ENCODE measurements around the gene RDH5. TPM values are rescaled to one million over a fixed set of nuclear protein-coding genes. Genes with fewer than 3 reads are reported as not detected.

RDH5 gene
- total and polyA plus RNA-seq, 11 donors = 5.9 to 42.4 (median 17.4) TPM

DNA sequence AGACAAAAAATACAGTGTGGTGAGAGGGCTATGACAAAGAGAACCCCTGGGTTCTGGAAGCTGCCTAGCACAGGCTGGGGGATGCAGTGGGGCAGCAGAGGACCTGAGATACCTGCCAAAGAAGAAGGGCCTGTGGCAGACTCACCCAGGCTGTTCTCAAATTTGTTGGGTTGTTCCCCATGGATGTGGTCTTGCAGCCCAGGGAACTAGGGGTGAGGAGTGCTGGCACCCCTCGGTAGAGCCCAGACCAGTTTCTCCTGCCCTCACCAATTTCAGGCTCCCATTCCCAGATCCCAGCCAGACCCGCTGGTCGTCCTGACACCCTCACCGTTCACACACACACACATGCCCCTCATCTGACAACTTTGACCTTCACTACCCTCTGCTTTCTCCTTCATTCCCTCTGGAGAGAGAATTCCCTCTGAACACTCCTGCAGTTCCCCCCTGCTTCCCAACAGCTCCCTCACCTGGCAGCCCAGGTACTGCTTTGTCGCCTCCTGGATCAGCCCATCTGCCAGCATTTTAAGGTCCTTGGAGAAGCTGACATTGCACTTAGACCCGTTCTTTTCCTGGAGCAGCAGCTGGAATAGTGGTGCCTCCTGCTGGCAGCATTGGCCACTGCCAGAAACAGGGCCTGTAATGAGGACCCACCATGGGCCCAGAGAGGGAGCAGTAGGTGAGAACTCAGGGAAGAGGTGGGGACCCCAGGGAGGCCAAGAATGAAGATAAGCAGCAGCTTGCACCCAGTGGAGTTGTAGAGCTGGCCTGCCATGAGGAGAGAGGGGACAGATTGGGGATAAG lies 16.8 kb downstream of the RDH5 start:
- no peaks in the 10 kb centered on the region for H3K27me3 ChIP-seq
- TF ChIP-seq POLR2A (IDR thresholded peaks at IDR 0.05) = no peak
- TF ChIP-seq, protein P1, sequence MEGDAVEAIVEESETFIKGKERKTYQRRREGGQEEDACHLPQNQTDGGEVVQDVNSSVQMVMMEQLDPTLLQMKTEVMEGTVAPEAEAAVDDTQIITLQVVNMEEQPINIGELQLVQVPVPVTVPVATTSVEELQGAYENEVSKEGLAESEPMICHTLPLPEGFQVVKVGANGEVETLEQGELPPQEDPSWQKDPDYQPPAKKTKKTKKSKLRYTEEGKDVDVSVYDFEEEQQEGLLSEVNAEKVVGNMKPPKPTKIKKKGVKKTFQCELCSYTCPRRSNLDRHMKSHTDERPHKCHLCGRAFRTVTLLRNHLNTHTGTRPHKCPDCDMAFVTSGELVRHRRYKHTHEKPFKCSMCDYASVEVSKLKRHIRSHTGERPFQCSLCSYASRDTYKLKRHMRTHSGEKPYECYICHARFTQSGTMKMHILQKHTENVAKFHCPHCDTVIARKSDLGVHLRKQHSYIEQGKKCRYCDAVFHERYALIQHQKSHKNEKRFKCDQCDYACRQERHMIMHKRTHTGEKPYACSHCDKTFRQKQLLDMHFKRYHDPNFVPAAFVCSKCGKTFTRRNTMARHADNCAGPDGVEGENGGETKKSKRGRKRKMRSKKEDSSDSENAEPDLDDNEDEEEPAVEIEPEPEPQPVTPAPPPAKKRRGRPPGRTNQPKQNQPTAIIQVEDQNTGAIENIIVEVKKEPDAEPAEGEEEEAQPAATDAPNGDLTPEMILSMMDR (IDR thresholded peaks at IDR 0.05) = peak; percentile 58 to 79 (median 69)
- no peaks in the 10 kb centered on the region for H3K9me3 ChIP-seq
- peaks cover 0 to 2% (median 0%) of the 10 kb centered on the region in 9 donors for H3K36me3 ChIP-seq
- peak overlapping the region in 1 of 12 donors; percentile 11 for H3K4me3 ChIP-seq
- intact Hi-C loops (cut with DNase I) = loop anchor here in 9 of 10 donors (2.0 to 10.0 kb wide), 10 partner anchors 60 to 375 kb away; partner anchors contain the start of genes ORMDL2 (in 1 of the 9), PA2G4 (in 1 of the 9) and SARNP (in 1 of the 9)
- 29 to 32% (median 30%) methylated on average over 6 of the region's 6 CpGs for WGBS, 4 donors
- H3K4me1 ChIP-seq = peaks cover 0 to 23% (median 14%) of the 10 kb centered on the region in 12 donors
- peak overlapping the region in 6 of 12 donors; percentile 6 to 79 (median 46) for H3K27ac ChIP-seq
- peak; percentile 61 to 83 (median 69) for DNase-seq
- peak; percentile 53 to 72 (median 64) for ATAC-seq

GRCh38 chr12:55737581-55738122 lies 17.5 kb downstream of the RDH5 start:
- H3K36me3 ChIP-seq = no peaks in the 10 kb centered on the region
- peak overlapping the region in 10 of 12 donors; percentile 57 to 79 (median 63) for H3K27ac ChIP-seq
- H3K4me3 ChIP-seq = peak overlapping the region in 9 of 12 donors; percentile 37 to 68 (median 59)
- ATAC-seq = peak; percentile 2 to 27 (median 19)
- H3K9me3 ChIP-seq = no peaks in the 10 kb centered on the region
- peaks cover 0 to 25% (median 16%) of the 10 kb centered on the region in 12 donors for H3K4me1 ChIP-seq
- intact Hi-C loops (cut with DNase I) = loop anchor here in 9 of 10 donors (1.0 to 10.0 kb wide), 13 partner anchors 59 to 375 kb away; partner anchors contain the start of genes ORMDL2 (in 1 of the 9), PA2G4 (in 1 of the 9) and SARNP (in 1 of the 9)
- no peak for DNase-seq
- H3K27me3 ChIP-seq = no peaks in the 10 kb centered on the region
- 10 to 16% (median 11%) methylated on average over 4 of the region's 4 CpGs for WGBS, 4 donors
- TF ChIP-seq, protein P1 (IDR thresholded peaks at IDR 0.05) = no peak
- no peak for TF ChIP-seq POLR2A (IDR thresholded peaks at IDR 0.05)

DNA sequence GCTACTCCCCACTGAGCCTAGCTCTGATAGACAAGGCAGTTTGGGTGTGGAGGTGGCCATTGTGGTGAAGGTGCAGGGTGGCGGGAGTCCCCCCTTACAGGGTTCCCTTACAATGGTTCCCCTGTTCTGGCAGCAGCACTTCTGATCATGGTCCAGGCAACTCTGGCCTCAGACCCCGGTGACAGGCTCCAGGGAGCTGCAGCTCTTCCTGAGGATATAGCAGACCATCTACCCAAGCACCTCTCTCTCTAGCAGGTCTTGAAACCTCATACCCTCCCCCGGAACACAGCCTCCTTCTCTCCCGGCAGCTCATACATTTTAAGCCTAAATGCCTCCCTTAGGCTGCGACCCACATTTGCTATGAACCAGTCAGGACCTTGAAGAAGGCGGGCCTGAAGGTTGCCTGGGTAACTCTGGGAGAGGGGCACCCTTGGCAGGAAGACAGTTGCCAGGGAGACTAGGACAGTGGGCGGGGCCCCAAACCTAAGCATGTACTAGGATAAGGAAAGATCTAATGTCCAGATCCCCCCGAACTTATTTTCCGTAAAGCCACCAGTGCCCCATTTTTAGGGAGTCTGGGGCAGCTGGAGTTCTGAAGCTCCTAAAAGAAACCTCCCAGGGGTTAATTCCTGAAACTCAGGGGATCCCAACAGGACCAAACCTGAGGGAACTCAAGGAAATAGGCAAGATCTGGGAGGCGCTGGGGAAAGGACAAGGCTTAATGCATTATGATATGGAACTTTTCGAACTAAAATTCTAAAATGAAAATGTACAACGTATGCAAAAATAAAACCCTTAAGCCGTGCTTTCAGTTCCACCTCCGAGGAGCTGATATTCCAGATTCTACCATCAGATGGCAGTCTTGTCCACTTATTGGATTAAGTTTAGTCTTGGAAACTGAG lies 18.2 kb downstream of the RDH5 start:
- no peaks in the 10 kb centered on the region for H3K9me3 ChIP-seq
- peaks cover 0 to 27% (median 16%) of the 10 kb centered on the region in 12 donors for H3K4me1 ChIP-seq
- no peaks in the 10 kb centered on the region for H3K27me3 ChIP-seq
- DNase-seq (peak; percentile 77 to 88 (median 82)), ATAC-seq (peak; percentile 70 to 74 (median 72))
- intact Hi-C loops (cut with DNase I) = loop anchor here in 9 of 10 donors (1.0 to 10.0 kb wide), 12 partner anchors 58 to 374 kb away; partner anchors contain the start of genes ORMDL2 (in 1 of the 9), PA2G4 (in 1 of the 9) and SARNP (in 1 of the 9)
- H3K36me3 ChIP-seq = no peaks in the 10 kb centered on the region
- peak overlapping the region in 11 of 12 donors; percentile 37 to 68 (median 57) for H3K4me3 ChIP-seq
- H3K27ac ChIP-seq = peak overlapping the region in 11 of 12 donors; percentile 38 to 79 (median 63)
- TF ChIP-seq, protein P1 (IDR thresholded peaks at IDR 0.05) = peak; percentile 78 to 91 (median 86)
- no peak for TF ChIP-seq POLR2A (IDR thresholded peaks at IDR 0.05)
- WGBS, 4 donors = 2 to 5% (median 3%) methylated on average over 13 to 14 of the region's 14 CpGs

Data from heart left ventricle (tissue), 16 donors.